NCI-H748 treated with DMSO at 0.1 percent for 48 hours (cell line): Measurements from ENCODE around the gene KDM6B.
A peak's percentile ranks its signal among the peaks of the same experiment; 100 is the strongest.
"Not testable (repeated sequence)": the region's sequence is repeated elsewhere in the genome, so short reads cannot be mapped to it uniquely, and the experiment has no call there.

Source experiments
- DNase-seq: peaks from one replicate; lab custom pipeline; 2025; lab: John Stamatoyannopoulos, UW

Gene KDM6B

DNA sequence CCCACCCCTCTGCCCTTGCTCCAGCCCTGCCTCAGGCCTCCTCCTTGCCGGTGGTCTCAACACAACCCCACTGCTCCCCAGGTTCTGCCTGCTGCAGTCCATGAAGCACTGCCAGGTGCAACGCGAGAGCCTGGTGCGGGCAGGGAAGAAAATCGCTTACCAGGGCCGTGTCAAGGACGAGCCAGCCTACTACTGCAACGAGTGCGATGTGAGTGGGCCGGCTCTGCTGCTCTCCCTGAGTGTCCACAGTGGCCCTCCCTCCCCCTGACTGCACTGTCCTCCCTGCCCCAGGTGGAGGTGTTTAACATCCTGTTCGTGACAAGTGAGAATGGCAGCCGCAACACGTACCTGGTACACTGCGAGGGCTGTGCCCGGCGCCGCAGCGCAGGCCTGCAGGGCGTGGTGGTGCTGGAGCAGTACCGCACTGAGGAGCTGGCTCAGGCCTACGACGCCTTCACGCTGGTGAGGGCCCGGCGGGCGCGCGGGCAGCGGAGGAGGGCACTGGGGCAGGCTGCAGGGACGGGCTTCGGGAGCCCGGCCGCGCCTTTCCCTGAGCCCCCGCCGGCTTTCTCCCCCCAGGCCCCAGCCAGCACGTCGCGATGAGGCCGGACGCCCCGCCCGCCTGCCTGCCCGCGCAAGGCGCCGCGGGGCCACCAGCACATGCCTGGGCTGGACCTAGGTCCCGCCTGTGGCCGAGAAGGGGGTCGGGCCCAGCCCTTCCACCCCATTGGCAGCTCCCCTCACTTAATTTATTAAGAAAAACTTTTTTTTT lies 19.1 kb downstream of the KDM6B start:
- no peak for DNase-seq

- DNase-seq: no peak
These were observed 19.6 kb downstream of the KDM6B start for GRCh38 chr17:7853691-7854038.

DNA sequence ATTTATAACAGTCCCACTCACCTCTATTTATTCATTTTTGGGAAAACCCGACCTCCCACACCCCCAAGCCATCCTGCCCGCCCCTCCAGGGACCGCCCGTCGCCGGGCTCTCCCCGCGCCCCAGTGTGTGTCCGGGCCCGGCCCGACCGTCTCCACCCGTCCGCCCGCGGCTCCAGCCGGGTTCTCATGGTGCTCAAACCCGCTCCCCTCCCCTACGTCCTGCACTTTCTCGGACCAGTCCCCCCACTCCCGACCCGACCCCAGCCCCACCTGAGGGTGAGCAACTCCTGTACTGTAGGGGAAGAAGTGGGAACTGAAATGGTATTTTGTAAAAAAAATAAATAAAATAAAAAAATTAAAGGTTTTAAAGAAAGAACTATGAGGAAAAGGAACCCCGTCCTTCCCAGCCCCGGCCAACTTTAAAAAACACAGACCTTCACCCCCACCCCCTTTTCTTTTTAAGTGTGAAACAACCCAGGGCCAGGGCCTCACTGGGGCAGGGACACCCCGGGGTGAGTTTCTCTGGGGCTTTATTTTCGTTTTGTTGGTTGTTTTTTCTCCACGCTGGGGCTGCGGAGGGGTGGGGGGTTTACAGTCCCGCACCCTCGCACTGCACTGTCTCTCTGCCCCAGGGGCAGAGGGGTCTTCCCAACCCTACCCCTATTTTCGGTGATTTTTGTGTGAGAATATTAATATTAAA lies 20.2 kb downstream of the KDM6B start:
- no peak for DNase-seq

- DNase-seq: no peak
These were observed 21.0 kb downstream of the KDM6B start, which contains the start of gene TMEM88 for GRCh38 chr17:7854851-7855659. Gene TMEM88 (plus strand): TSS chr17:7855066. CDS start chr17:7855075, 9 bp downstream.

- no peak for DNase-seq
These were observed 21.6 kb downstream of the KDM6B start for GRCh38 chr17:7855660-7856010.

GRCh38 chr17:7856011-7856810 lies 22.2 kb downstream of the KDM6B start:
- peak; percentile 75 for DNase-seq

DNA sequence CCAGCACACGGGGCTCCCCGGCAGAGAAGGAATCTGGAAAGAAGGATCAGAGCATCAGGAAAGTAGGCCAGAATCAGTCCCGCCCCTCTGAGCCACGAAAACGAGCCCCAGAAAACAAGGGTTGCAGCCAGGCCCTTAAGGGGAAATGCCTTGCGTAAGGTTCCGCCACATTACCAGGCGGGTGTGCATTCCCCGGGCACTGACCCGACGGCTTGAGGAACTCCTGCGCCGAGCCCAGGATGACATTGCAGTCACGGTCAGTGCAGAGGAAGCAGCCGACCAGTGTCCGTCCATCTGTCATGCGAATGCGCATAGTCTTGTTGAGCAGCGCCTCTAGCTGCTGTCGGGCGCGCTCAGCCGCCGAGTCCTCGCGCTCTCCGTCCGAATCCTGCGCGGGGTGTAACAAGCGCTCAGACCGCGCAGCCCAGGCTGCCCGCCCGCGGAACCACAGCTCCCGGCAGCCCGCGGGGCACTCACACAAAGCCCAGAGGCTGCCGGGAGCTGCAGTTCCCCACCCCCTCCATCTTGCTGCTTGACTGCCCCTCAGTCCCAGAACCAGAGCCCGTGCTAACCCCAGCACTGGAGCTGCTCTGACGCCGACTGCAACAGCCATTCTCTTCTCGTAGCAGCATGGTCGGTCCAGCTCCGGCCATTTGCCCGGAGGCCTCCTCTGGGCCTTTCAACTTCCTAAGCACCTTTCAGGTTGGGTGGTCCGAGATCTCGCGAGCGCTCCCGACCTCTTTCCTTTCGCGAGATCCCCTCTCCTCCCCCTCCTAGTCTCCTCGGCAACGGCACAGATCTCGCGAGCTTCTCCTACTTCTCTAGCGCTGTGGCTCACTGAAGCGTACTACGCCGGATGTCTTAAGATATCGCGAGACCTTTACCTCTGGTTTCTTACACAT lies 23.0 kb downstream of the KDM6B start, which contains the start of gene NAA38:
TSS of gene NAA38 (minus strand) at position 749 of the 902 bp plus-strand sequence. CDS start at position 653, 96 bp downstream.
- DNase-seq: peak; percentile 99

- DNase-seq: peak; percentile 99
These were observed 23.9 kb downstream of the KDM6B start, which contains the start of gene CYB5D1 for GRCh38 chr17:7857713-7858521. Gene CYB5D1 (plus strand): TSS chr17:7858003. CDS start chr17:7858135, 132 bp downstream.

DNA sequence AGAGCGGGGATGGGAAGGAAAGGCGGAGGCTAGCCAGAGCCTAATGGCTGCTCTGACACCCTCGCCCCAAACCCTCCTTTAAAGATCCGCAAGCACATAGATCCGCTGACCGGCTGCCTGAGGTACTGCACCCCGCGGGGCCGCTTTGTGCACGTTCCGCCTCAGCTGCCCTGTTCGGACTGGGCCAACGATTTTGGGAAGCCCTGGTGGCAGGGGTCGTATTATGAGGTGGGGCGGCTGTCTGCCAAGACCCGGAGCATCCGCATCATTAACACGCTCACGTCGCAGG lies 24.4 kb downstream of the KDM6B start:
- DNase-seq: peak; percentile 49

- DNase-seq: no peak
These were observed 25.0 kb downstream of the KDM6B start for GRCh38 chr17:7859028-7859427.

DNA sequence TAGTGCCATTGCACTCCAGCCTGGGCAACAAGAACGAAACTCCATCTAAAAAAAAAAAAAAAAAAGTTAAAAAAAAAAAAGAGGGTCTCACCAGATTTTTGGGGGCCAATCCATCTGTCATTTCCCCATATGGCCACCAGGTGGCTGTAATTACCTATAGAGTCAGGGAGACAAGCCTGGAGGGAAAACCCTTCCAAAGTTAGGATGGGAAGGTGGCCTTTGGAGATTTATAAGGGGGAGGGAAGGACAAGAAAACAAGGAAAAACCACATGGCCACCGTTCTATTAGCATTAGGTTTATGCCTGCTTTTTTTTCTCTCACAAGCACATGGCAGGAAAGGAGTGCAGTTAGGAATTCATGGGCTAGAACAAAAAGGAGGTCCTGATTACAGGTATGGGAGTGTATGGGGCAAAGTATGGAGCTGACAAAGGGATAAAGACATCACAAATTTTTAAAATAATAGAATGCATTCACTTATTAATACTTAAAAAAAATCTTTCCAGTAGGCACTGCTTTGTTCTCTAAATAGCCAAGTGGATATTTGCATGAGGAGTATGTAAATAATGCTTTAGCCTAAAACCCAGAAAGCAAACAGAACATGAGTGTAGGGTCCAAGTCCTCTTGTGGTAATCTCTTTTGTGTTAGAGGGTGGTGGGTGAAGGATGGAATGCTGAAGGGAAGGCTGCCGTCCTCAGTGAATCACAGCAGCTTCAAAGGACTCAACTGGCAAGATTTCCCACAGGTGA lies 28.8 kb downstream of the KDM6B start:
- peak; percentile 39 for DNase-seq

GRCh38 chr17:7864384-7864783 lies 30.4 kb downstream of the KDM6B start:
- not testable (repeated sequence) for DNase-seq

- no peak for DNase-seq
These were observed 31.1 kb downstream of the KDM6B start for GRCh38 chr17:7864995-7865650.

DNA sequence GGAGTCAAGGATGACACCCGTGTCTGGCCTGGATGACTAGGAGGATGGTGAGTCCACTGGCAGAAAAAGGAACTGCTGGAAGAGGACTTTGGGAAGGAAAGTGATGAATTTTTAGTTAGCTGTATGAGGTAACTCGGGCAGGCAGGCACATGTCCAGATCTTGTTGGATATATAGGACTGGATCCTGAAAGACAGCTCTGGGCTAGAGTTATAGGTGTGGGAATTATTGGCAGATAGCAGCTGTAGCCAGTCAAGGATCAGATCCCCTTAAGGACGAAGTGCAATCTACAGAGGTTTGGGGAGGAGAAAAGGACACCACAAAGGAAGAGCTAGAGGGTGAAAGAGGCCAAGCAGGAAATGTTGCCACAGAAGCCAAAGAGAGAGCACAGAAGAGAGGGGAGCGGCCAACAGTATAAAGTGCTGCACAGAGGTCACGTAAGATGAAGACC lies 33.9 kb downstream of the KDM6B start:
- DNase-seq: no peak

DNA sequence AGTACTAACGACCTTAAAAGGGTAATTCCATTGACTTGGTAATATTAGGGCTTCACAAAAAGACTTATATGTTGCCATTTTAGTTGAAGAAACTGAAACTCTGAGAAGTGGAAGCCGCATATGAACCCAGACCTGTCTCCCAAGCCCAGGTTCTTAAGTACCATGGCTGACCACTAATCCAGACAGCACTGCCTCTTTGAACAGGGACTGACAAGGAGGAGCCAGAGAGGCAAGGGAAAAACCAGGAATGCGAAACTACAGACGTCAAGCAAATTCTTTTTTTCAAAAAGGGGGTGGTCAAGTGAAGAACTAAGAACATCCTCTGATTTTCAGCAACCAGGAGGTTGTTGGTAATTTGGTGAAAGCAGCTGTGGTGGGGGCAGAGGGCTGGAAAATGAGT lies 39.0 kb downstream of the KDM6B start:
- no peak for DNase-seq

DNA sequence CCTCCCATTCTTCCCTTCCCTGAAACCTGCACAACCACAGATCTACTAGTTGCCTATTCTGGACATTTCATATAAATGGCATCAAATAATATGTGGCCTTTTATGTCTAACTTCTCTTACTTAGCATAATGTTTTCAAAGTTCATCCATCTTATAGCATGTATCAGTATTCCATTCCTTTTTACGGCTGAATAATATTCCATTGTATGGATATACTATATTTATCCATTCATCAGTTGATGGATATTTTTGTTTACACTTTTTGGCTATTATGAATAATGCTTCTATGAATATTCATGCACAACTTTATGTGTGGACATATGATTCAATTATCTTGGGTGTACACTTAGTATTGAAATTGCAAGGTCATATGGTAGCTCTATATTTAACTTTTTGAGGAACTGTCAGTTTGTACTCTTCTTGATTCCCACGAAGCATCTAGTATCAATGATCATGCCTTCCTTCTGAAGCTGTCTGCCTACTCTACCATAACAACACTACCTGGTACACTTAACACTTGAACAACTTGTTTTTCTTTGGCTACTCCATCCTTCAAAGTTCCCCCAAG lies 41.9 kb downstream of the KDM6B start:
- DNase-seq: no peak

- no peak for DNase-seq
These were observed 44.2 kb downstream of the KDM6B start for GRCh38 chr17:7878234-7878633.
